ENCODE data around the gene ERAS.
"Not testable (repeated sequence)": the region's sequence is repeated elsewhere in the genome, so short reads cannot be mapped to it uniquely, and the experiment has no call there.

Gene ERAS

GRCh38 chrX:48833542-48834138, 7.3 kb downstream of the ERAS start:
- DNase-seq, result no peak

- no peak for DNase-seq
Measured at GRCh38 chrX:48834383-48834709, 8.0 kb downstream of the ERAS start.

GRCh38 chrX:48835524-48836329, 9.4 kb downstream of the ERAS start, which contains the start of gene PCSK1N:
PCSK1N (minus strand) TSS chrX:48835610; CDS start chrX:48835532, 78 bp downstream.
- DNase-seq, result peak; percentile 64

GRCh38 chrX:48839686-48840085, 13.4 kb downstream of the ERAS start:
- no peak for DNase-seq

GRCh38 chrX:48848847-48849246, 22.5 kb downstream of the ERAS start:
- DNase-seq, result no peak

GRCh38 chrX:48852857-48853256, 26.5 kb downstream of the ERAS start:
- no peak for DNase-seq

- DNase-seq, result not testable (repeated sequence)
Measured at GRCh38 chrX:48853494-48853893, 27.2 kb downstream of the ERAS start.

GRCh38 chrX:48854121-48854804, 27.9 kb downstream of the ERAS start:
- DNase-seq, result not testable (repeated sequence)

GRCh38 chrX:48854898-48855297, 28.6 kb downstream of the ERAS start:
- no peak for DNase-seq

GRCh38 chrX:48864210-48864609, 37.9 kb downstream of the ERAS start:
- no peak for DNase-seq

GRCh38 chrX:48872017-48872416, 45.7 kb downstream of the ERAS start:
- DNase-seq, result not testable (repeated sequence)

- DNase-seq, result not testable (repeated sequence)
Measured at GRCh38 chrX:48876944-48877343, 50.6 kb downstream of the ERAS start.

Measured in activated CD8-positive, alpha-beta memory T cell treated with anti-CD3 and anti-CD28 coated beads, Interleukin-2, amount 50 U/mL, for 4 hours (primary cell).